HUES48 (cell line): ENCODE results near the gene ZMYND10.

Source experiments
- H3K27ac ChIP-seq: one replicate; pipeline ENCODE4 v1.7.0; 2013; ENCODE audit warnings: low read depth, low read length, inconsistent platforms
- H3K27me3 ChIP-seq: 2 replicates; pipeline ENCODE4 v1.6.1; 2013; ENCODE audit warnings: mild to moderate bottlenecking, low read length; ENCODE audit not compliant: control insufficient read depth, insufficient read depth
- H3K36me3 ChIP-seq: 2 replicates; pipeline ENCODE4 v1.6.1; 2013; ENCODE audit warnings: low read length; ENCODE audit not compliant: control insufficient read depth, insufficient read depth
- H3K4me1 ChIP-seq: 2 replicates; pipeline ENCODE4 v1.6.1; 2013; ENCODE audit warnings: mild to moderate bottlenecking, low read length; ENCODE audit not compliant: control insufficient read depth, insufficient read depth
- H3K4me3 ChIP-seq: 2 replicates; pipeline ENCODE4 v1.5.1; 2013; ENCODE audit warnings: mild to moderate bottlenecking, low read depth, low read length
- H3K9ac ChIP-seq: 2 replicates; pipeline ENCODE4 v1.6.1; 2013; ENCODE audit warnings: mild to moderate bottlenecking, low read depth, low read length, moderate library complexity
- H3K9me3 ChIP-seq: 2 replicates; pipeline ENCODE4 v1.6.1; 2013; ENCODE audit warnings: low read length; ENCODE audit not compliant: control insufficient read depth, insufficient read depth

ZMYND10 gene

DNA sequence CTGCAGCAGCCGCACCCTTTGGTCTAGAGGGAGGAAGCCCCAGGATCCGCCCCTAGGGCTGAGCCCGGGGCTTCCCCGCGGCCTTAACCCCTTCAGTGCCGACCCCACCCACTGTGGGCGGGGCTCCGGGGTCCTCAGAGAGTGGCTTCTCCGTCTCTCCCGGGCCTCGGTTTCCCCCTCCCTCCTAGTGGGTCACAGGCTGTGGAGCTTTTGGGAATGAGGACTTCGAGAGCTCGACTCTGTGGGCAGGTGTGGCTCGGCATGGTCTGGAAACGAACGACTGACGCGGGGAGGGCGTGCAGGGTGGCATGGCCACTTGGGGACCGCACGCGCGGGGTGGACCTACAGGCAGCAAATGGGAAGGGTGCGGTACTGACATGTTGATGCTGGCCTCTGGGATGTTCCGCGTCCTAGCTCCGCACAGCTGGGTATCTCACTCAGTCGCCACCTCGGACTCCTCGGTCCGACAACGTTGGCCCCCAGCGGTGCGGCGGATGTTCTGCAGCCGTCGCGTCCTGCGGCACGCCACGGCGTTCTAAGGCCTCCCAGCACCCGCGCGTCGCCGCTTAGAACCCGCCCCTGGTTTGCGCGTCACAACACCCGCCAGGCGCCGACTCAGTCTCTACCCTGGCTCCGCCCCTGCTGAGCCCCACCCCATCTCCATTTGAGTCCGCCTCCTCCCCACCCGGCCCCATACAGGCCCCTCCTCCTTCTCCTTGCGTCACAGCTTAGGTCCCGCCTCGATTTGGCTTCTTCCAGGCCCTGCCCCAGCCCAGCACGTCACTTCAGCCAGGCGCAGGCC is 46.5 kb downstream of the ZMYND10 start, which contains the start of the genes HYAL3 and NAA80:
Gene HYAL3 (minus strand): TSS at position 570 of the 802 bp plus-strand sequence. CDS start 3,803 bp downstream, outside the sequence.
Gene NAA80 (minus strand): TSS at position 570 of the 802 bp plus-strand sequence. CDS start 1,942 bp downstream, outside the sequence.
- Histone ChIP-seq H3K27ac (peak within 1 kb of the TSS; percentile 78), H3K9ac (peak within 1 kb of the TSS; percentile 69), H3K36me3 (no peaks in the 10 kb centered on the region), H3K9me3 (no peaks in the 10 kb centered on the region), H3K27me3 (no peaks in the 10 kb centered on the region), H3K4me3 (peak within 1 kb of the TSS; percentile 100), H3K4me1 (peaks cover 5% of the 10 kb centered on the region; the same call in 1 of the 2 replicates)

DNA sequence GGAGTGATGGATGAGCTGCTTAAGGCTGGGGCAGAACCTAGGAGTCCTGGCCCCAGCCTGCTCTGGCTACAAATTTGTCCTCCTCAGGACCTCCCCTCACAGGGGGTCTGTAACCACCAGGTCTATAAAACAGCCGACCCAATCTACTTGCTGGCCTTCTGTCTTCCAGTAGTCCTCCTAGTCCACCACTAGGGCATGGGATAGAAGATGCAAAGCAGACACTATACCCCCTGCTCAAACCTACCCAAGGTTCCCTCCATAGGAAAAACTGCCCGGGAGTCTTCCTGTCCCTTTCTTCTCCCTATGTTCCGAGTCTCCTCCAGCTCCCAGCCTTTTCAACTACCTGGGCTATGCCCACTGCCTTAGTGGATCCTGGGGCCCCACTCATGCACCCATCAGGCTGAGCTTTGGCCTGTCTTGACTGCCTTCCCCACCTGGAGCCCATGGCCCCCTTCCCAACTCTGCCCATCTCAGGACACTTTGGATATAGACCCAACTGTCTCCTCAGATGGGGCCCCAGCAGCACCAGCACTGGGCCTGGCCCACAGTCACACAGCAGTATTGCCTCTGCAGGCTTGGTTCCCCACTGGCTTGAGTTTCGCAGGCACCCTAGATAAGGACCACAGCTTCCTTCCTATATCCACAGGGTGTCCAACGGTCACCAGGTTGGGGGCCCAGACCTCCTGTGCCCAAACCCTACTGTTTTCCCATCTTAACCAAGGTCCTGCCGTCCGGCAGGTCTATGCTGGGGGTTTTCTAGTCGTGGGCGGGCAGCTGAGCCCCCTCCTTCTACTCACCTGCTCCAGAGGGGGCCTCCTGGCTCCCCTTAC is 47.4 kb downstream of the ZMYND10 start:
- Histone ChIP-seq H3K9me3 (no peaks in the 10 kb centered on the region), H3K4me3 (peak overlapping the region; percentile 100), H3K36me3 (no peaks in the 10 kb centered on the region), H3K27ac (no peak overlapping the region), H3K27me3 (no peaks in the 10 kb centered on the region), H3K4me1 (peaks cover 5% of the 10 kb centered on the region; the same call in 1 of the 2 replicates), H3K9ac (no peak overlapping the region)

GRCh38 chr3:50297384-50297775 is 48.2 kb downstream of the ZMYND10 start:
- peaks cover 7% of the 10 kb centered on the region; the same call in 1 of the 2 replicates for H3K4me1 ChIP-seq
- no peak overlapping the region for H3K9ac ChIP-seq
- H3K4me3 ChIP-seq = no peak overlapping the region
- H3K36me3 ChIP-seq = no peaks in the 10 kb centered on the region
- H3K27ac ChIP-seq = no peak overlapping the region
- no peaks in the 10 kb centered on the region for H3K27me3 ChIP-seq
- H3K9me3 ChIP-seq = no peaks in the 10 kb centered on the region

DNA sequence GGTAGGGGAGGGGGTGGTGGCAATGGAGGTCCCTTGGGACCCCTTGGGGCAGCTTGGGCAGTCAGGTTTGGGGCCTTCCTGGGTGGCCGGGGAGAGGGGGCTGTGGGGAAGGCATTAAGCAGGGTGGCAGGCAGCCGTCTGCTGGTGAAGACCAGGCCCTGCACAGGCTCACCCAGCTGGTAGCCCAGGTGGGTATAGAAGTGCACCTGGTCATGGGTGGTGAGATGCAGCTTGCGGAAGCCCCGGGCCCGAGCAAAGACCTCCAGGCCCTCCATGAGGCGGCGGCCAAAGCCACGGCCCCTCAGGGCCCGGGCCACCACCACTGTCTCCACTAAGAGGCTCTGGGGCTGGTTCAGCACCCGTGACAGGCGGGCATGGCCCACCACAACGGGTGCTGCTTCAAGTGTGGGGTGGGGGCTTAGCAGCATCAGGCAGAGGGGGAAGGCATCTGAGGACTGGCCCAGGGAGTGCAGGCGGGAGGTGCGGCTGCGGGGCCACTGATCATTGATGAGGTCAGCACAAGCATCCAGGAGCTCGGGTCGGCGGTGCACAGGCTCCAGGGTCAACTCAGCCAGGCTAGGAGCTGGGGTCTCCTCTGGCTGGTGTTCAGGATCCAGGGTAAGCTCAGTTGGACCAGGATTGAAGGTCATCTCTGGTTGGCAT is 48.7 kb downstream of the ZMYND10 start:
- Histone ChIP-seq H3K27me3 (no peaks in the 10 kb centered on the region), H3K36me3 (no peaks in the 10 kb centered on the region), H3K9me3 (no peaks in the 10 kb centered on the region), H3K9ac (no peak overlapping the region), H3K4me3 (no peak overlapping the region), H3K27ac (no peak overlapping the region), H3K4me1 (peaks cover 7% of the 10 kb centered on the region; the same call in 1 of the 2 replicates)

- Histone ChIP-seq H3K4me1 (peaks cover 12% of the 10 kb centered on the region), H3K9me3 (no peaks in the 10 kb centered on the region), H3K27ac (no peak overlapping the region), H3K36me3 (no peaks in the 10 kb centered on the region), H3K27me3 (no peaks in the 10 kb centered on the region), H3K4me3 (no peak overlapping the region), H3K9ac (no peak overlapping the region)
Observed at GRCh38 chr3:50295553-50296431, 49.7 kb downstream of the ZMYND10 start.

- Histone ChIP-seq H3K9me3 (no peaks in the 10 kb centered on the region), H3K27me3 (no peaks in the 10 kb centered on the region), H3K4me1 (peaks cover 9% of the 10 kb centered on the region), H3K9ac (no peak overlapping the region), H3K27ac (no peak overlapping the region), H3K36me3 (peaks cover 9% of the 10 kb centered on the region), H3K4me3 (no peak overlapping the region)
Observed at GRCh38 chr3:50294492-50295403, 50.8 kb downstream of the ZMYND10 start.

- Histone ChIP-seq H3K4me3 (no peak overlapping the region), H3K9ac (no peak overlapping the region), H3K36me3 (peaks cover 16% of the 10 kb centered on the region), H3K27me3 (no peaks in the 10 kb centered on the region), H3K9me3 (no peaks in the 10 kb centered on the region), H3K4me1 (peaks cover 7% of the 10 kb centered on the region), H3K27ac (no peak overlapping the region)
Observed at GRCh38 chr3:50294089-50294488, 51.4 kb downstream of the ZMYND10 start.

DNA sequence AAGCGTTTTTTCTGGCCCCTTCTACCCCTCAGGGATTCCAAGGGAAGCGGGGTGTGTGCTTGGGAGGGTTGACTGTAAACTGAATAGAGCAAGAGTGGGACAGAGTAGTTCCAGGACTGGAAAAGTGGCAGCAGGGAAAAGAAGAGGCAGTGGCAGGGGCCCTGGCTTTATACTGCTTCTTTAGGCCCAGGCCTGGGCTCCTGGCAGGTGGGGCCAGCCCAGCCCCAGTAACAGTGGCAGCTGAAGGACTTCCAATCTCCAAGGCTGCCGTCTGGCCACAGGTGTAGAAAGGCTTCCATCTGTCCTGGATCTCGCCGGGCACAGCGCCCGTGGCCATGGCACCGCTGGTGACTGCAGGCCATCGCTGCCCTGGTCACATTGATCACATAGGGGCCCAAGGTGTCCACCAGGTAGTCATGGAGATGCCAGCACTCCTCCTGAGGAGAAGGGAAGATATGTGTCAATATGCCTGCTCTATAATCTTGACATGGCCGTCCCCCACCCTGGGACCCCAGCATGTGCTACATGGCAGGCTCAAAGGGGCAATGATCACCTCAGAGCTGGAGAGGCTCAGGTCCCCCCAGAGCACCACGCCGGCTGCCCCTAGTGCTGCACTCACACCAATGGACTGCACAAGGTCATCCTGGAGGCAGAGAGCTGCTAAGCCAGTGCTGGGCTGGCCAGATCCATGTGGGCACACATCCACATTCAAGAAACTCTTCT is 52.3 kb downstream of the ZMYND10 start:
- Histone ChIP-seq H3K27ac (no peak overlapping the region), H3K4me1 (peaks cover 7% of the 10 kb centered on the region), H3K9me3 (no peaks in the 10 kb centered on the region), H3K9ac (peak overlapping the region; percentile 34; the same call in 1 of the 2 replicates), H3K4me3 (no peak overlapping the region), H3K27me3 (no peaks in the 10 kb centered on the region), H3K36me3 (peaks cover 24% of the 10 kb centered on the region)
